GM11168 (cell line): ENCODE results near the gene NME9.

Experiments
- in situ Hi-C: fragments of 300-500 bp; cut with MboI; formaldehyde crosslinking; loops from one replicate; pipeline ENCODE4 v1.12.0; 2022; ENCODE audit warnings: low sequenced_read_pairs; ENCODE audit not compliant: unreplicated experiment

Gene NME9

GRCh38 chr3:138338244-138338643, 8.6 kb upstream of the NME9 start:
- in situ Hi-C loops = no loop called here

- in situ Hi-C loops = no loop called here
Observed at GRCh38 chr3:138336454-138336999, 6.9 kb upstream of the NME9 start.

GRCh38 chr3:138334608-138335007, 5.0 kb upstream of the NME9 start:
- in situ Hi-C loops = no loop called here

GRCh38 chr3:138332472-138333073, 2.9 kb upstream of the NME9 start:
- in situ Hi-C loops = no loop called here

GRCh38 chr3:138331143-138331894, 1.7 kb upstream of the NME9 start:
- in situ Hi-C loops = no loop called here

- in situ Hi-C loops = no loop called here
Observed at GRCh38 chr3:138329984-138330293, 288 bp upstream of the NME9 start.

GRCh38 chr3:138328341-138328740, 1.3 kb downstream of the NME9 start:
- in situ Hi-C loops = no loop called here

GRCh38 chr3:138327831-138328230, 1.8 kb downstream of the NME9 start:
- in situ Hi-C loops = no loop called here

- in situ Hi-C loops = no loop called here
Observed at GRCh38 chr3:138326866-138327595, 2.6 kb downstream of the NME9 start.

GRCh38 chr3:138325990-138326389, 3.7 kb downstream of the NME9 start:
- in situ Hi-C loops = no loop called here

GRCh38 chr3:138323971-138324370, 5.7 kb downstream of the NME9 start:
- in situ Hi-C loops = no loop called here

- in situ Hi-C loops = no loop called here
Observed at GRCh38 chr3:138317687-138318086, 12.0 kb downstream of the NME9 start.

GRCh38 chr3:138314751-138315150, 14.9 kb downstream of the NME9 start:
- in situ Hi-C loops = no loop called here

- in situ Hi-C loops = no loop called here
Observed at GRCh38 chr3:138310494-138310893, 19.2 kb downstream of the NME9 start.

- in situ Hi-C loops = no loop called here
Observed at GRCh38 chr3:138308783-138309182, 20.9 kb downstream of the NME9 start.

- in situ Hi-C loops = no loop called here
Observed at GRCh38 chr3:138307899-138308298, 21.8 kb downstream of the NME9 start.

- in situ Hi-C loops = no loop called here
Observed at GRCh38 chr3:138303474-138303873, 26.2 kb downstream of the NME9 start.

- in situ Hi-C loops = no loop called here
Observed at GRCh38 chr3:138300647-138301046, 29.0 kb downstream of the NME9 start.

- in situ Hi-C loops = no loop called here
Observed at GRCh38 chr3:138297876-138298275, 31.8 kb downstream of the NME9 start.

- in situ Hi-C loops = no loop called here
Observed at GRCh38 chr3:138297059-138297607, 32.5 kb downstream of the NME9 start.

GRCh38 chr3:138296639-138297038, 33.0 kb downstream of the NME9 start:
- in situ Hi-C loops = no loop called here
